ENCODE data around the gene ITPKB.

The ITPKB gene

DNA sequence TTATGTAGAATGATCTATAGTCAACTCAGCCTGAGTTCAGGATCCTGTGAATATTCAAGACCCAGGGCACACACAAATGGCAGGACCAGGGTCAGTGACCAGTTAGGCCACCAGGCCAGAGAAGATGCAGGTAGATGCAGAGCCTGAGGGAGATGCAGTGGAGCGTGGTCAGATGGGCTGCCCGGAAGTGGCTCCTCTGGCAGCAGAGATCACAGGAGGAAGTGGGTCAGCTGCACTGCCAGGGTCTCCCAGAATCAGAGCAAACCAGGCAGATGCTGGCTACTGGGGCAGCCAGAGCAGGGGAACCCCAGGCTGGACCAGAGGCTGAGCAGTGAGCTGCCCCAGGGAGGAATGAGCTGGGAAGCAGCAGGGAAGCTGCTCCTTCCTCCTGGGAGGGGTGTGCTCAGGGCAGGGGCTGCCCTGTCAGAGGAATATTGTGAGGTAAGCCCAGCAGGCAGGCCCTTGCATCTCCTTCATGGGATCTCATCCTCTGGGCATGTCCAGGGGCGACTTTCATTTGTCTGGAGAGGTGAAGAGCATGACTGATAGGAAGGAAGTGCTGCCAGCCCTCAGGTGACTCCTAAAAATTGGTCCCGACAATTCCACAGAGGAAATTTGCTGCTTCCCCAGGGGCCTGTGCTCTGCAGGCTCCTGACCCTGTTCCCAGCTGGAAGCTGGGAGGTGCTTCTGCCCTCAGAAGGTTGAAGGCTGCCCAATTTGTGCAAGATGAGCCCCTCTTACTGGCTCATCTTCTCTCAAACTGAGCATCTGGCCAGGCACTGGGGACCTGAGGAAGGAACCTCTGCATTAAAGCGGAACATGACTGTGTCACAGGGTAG, 141.2 kb downstream of the ITPKB start:
- DNase-seq = no peak

GRCh38 chr1:226596531-226597165, 142.4 kb downstream of the ITPKB start:
- no peak for DNase-seq

DNA sequence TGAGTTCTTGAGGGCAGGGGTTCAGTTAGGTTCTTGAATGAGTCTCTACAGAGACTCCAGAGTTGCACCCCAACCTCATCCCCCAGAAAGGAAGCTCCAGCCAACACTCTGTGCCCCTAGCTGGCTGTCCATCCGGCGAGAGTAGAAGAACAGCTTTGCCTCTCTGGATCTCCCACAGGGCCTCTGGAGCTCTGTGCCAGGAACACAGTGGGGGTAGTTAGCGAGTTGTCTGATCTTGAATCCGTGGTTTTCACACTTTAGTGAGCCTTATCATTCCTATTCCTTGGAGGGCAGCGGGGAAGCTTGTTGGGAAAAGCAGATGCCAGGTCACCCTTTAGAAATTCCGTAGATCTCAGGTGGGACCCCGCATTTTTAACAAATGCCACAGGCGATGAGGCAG, 145.5 kb downstream of the ITPKB start:
- no peak for DNase-seq

DNA sequence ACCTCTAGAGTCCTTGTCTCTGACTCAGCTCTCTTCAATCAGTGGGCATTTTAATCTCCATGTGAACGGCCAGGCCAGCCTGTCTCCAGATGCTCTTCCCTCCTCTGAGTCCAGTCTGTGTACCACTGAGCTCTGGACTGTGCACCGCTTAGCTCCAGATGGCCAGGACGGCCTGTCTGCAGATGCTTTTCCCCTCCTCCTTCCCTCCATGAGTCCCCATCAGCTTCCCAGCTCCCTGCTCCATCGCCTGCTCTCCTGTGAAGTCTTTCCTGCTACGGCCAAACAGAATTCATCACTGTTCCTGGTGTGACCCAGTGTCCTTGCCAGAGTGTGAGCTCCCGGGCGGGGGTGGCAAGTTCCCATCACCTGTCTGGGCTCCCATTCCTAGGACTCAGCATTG, 148.5 kb downstream of the ITPKB start:
- no peak for DNase-seq

GRCh38 chr1:226589008-226589733, 149.9 kb downstream of the ITPKB start:
- no peak for DNase-seq

GRCh38 chr1:226588484-226588883, 150.6 kb downstream of the ITPKB start:
- DNase-seq = no peak

DNA sequence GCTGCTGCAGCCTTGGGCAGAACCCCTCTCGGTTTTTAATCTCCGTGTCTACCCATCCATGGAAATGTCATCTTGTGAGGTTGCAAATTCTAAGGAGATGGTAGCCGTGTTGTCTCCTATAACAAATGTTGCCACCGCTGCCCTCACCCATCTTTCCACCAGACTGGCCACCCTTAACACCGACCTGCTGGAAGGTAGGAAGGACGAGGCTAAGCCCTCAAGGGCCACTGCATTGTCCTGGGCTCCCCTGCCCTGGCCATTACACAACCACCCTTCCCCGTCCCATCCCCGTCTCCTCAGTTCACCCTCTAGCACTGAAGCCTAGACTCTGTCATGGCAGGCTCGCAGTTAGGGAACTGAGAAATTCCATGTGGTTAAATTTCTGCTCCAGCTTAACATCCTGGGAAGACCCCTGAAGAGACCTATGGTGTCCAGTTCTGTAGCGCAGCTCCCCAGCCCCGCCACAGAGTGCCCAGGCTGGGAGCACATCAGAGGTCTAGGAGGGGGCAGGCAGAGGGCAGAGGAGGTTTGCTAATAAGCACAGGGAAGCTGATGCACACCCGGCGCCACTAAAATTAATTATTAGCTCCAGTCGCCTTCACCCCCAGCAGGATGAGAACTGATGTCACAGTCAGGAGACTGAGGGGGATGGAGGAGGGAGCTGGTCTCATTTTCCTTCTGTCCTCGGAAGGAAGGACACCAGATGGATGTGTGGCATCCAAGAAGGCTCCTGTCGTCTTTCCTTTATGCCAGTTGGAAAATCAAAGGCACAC, 152.2 kb downstream of the ITPKB start:
- no peak for DNase-seq

- no peak for DNase-seq
Observed at GRCh38 chr1:226586116-226586515, 153.0 kb downstream of the ITPKB start.

- no peak for DNase-seq
Observed at GRCh38 chr1:226584164-226584563, 154.9 kb downstream of the ITPKB start.

GRCh38 chr1:226582966-226583365, 156.1 kb downstream of the ITPKB start:
- no peak for DNase-seq

Measured in NCI-H2171 (cell line).